ENCODE measurements around the gene PIK3C2G. TPM values are rescaled to one million over a fixed set of nuclear protein-coding genes. Genes with fewer than 3 reads are reported as not detected.

The PIK3C2G gene
- total and polyA plus RNA-seq, 2 experiments from 2014 or later = not detected

DNA sequence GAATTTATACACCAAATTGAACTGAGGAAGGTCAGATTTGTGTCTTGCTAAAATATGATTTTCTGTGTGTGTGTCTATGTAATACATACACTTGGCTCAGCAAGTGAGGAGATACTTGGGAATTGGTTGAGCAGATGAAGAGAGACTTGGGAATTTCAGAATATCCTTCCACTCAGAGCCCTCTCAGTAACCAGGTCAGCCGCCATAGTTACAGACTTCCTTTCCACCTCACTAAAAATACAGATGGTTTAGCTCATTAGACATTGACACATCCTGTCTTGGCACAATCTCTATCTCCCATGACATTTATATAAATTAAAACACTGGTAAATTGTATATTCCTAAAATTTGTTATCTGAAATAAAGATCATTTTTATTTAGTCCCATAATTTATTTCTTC lies 15.9 kb downstream of the PIK3C2G start:
- Histone ChIP-seq H3K27ac (no peak overlapping the region), H3K4me2 (ENCODE audit: unreplicated experiment) (no peak overlapping the region), H3K9me3 (ENCODE audit: low read depth) (no peaks in the 10 kb centered on the region), H3K4me1 (ENCODE audit: insufficient read depth) (peaks cover 11% of the 10 kb centered on the region), H3K27me3 (replicated peaks; ENCODE audit: insufficient read depth) (no peaks in the 10 kb centered on the region), H3K9ac (no peak overlapping the region), H3F3A (ENCODE audit: insufficient read depth) (peaks cover 13% of the 10 kb centered on the region; the same call in 1 of the 2 replicates), H4K20me1 (ENCODE audit: insufficient read depth) (no peaks in the 10 kb centered on the region), H3K9me2 (ENCODE audit: insufficient read depth) (no peaks in the 10 kb centered on the region), H2AFZ (no peak overlapping the region), H3K4me3 (no peak overlapping the region), H3K36me3 (ENCODE audit: low read depth) (no peaks in the 10 kb centered on the region), H3K79me2 (ENCODE audit: insufficient read depth) (no peaks in the 10 kb centered on the region)
- WGBS, 2 experiments (ENCODE audit: low coverage in 1 of 2, low lambda C conversion rate in 2 of 2, missing lambda C conversion rate in 2 of 2) = 0 to 6% methylated on average over 1 of the region's 1 CpG
- in situ Hi-C loops (cut with MboI) = no loop called here
- TF ChIP-seq EZH2phosphoT487 (IDR thresholded peaks at IDR 0.05; ENCODE audit: insufficient read depth, low read depth) = no peak
- no peak for TF ChIP-seq EZH2 (IDR thresholded peaks at IDR 0.05; ENCODE audit: insufficient read depth, poor library complexity, severe bottlenecking)
- no peak for DNase-seq

- Histone ChIP-seq H3F3A (ENCODE audit: insufficient read depth) (peaks cover 4% of the 10 kb centered on the region; the same call in 1 of the 2 replicates), H3K4me2 (ENCODE audit: unreplicated experiment) (no peak overlapping the region), H2AFZ (no peak overlapping the region), H3K9ac (no peak overlapping the region), H4K20me1 (ENCODE audit: insufficient read depth) (no peaks in the 10 kb centered on the region), H3K27me3 (replicated peaks; ENCODE audit: insufficient read depth) (no peaks in the 10 kb centered on the region), H3K9me2 (ENCODE audit: insufficient read depth) (no peaks in the 10 kb centered on the region), H3K79me2 (ENCODE audit: insufficient read depth) (no peaks in the 10 kb centered on the region), H3K27ac (no peak overlapping the region), H3K4me1 (ENCODE audit: insufficient read depth) (peaks cover 16% of the 10 kb centered on the region), H3K36me3 (ENCODE audit: low read depth) (no peaks in the 10 kb centered on the region), H3K4me3 (no peak overlapping the region), H3K9me3 (ENCODE audit: low read depth) (no peaks in the 10 kb centered on the region)
- WGBS, 2 experiments (ENCODE audit: low coverage in 1 of 2, low lambda C conversion rate in 2 of 2, missing lambda C conversion rate in 2 of 2) = 97 to 100% methylated on average over 1 of the region's 1 CpG
- TF ChIP-seq EZH2 (IDR thresholded peaks at IDR 0.05; ENCODE audit: insufficient read depth, poor library complexity, severe bottlenecking) (no peak), EZH2phosphoT487 (IDR thresholded peaks at IDR 0.05; ENCODE audit: insufficient read depth, low read depth) (no peak)
- no peak for DNase-seq
- in situ Hi-C loops (cut with MboI) = no loop called here
These were observed 19.4 kb downstream of the PIK3C2G start for GRCh38 chr12:18280728-18281127.

- Histone ChIP-seq H3F3A (ENCODE audit: insufficient read depth) (no peaks in the 10 kb centered on the region), H3K27ac (no peak overlapping the region), H3K36me3 (ENCODE audit: low read depth) (no peaks in the 10 kb centered on the region), H3K27me3 (replicated peaks; ENCODE audit: insufficient read depth) (no peaks in the 10 kb centered on the region), H3K9me3 (ENCODE audit: low read depth) (no peaks in the 10 kb centered on the region), H2AFZ (no peak overlapping the region), H3K4me2 (ENCODE audit: unreplicated experiment) (no peak overlapping the region), H3K4me3 (no peak overlapping the region), H3K9ac (no peak overlapping the region), H3K9me2 (ENCODE audit: insufficient read depth) (no peaks in the 10 kb centered on the region), H3K4me1 (ENCODE audit: insufficient read depth) (peaks cover 10% of the 10 kb centered on the region; the same call in 1 of the 2 replicates), H3K79me2 (ENCODE audit: insufficient read depth) (no peaks in the 10 kb centered on the region), H4K20me1 (ENCODE audit: insufficient read depth) (no peaks in the 10 kb centered on the region)
- in situ Hi-C loops (cut with MboI) = no loop called here
- 59 to 64% methylated on average over 3 of the region's 3 CpGs for whole genome bisulfite sequencing, 2 experiments (ENCODE audit: low coverage in 1 of 2, low lambda C conversion rate in 2 of 2, missing lambda C conversion rate in 2 of 2)
- no peak for DNase-seq
- TF ChIP-seq EZH2 (IDR thresholded peaks at IDR 0.05; ENCODE audit: insufficient read depth, poor library complexity, severe bottlenecking) = no peak
- TF ChIP-seq EZH2phosphoT487 (IDR thresholded peaks at IDR 0.05; ENCODE audit: insufficient read depth, low read depth) = no peak
These were observed 20.6 kb downstream of the PIK3C2G start for GRCh38 chr12:18281941-18282340.

GRCh38 chr12:18283831-18284230 lies 22.5 kb downstream of the PIK3C2G start:
- Histone ChIP-seq H3K79me2 (ENCODE audit: insufficient read depth) (no peaks in the 10 kb centered on the region), H3K9me3 (ENCODE audit: low read depth) (no peaks in the 10 kb centered on the region), H3K36me3 (ENCODE audit: low read depth) (no peaks in the 10 kb centered on the region), H3K4me3 (no peak overlapping the region), H3K4me2 (ENCODE audit: unreplicated experiment) (no peak overlapping the region), H3K27ac (no peak overlapping the region), H3K4me1 (ENCODE audit: insufficient read depth) (peaks cover 10% of the 10 kb centered on the region; the same call in 1 of the 2 replicates), H4K20me1 (ENCODE audit: insufficient read depth) (no peaks in the 10 kb centered on the region), H3K9me2 (ENCODE audit: insufficient read depth) (no peaks in the 10 kb centered on the region), H3K27me3 (replicated peaks; ENCODE audit: insufficient read depth) (no peaks in the 10 kb centered on the region), H2AFZ (peak overlapping the region; percentile 22; the same call in 1 of the 2 replicates), H3K9ac (no peak overlapping the region), H3F3A (ENCODE audit: insufficient read depth) (no peaks in the 10 kb centered on the region)
- in situ Hi-C loops (cut with MboI) = no loop called here
- WGBS, 2 experiments (ENCODE audit: low coverage in 1 of 2, low lambda C conversion rate in 2 of 2, missing lambda C conversion rate in 2 of 2) = 33 to 34% methylated on average over 4 of the region's 4 CpGs
- no peak for DNase-seq
- no peak for TF ChIP-seq EZH2 (IDR thresholded peaks at IDR 0.05; ENCODE audit: insufficient read depth, poor library complexity, severe bottlenecking)
- no peak for TF ChIP-seq EZH2phosphoT487 (IDR thresholded peaks at IDR 0.05; ENCODE audit: insufficient read depth, low read depth)

GRCh38 chr12:18284386-18284785 lies 23.1 kb downstream of the PIK3C2G start:
- Histone ChIP-seq H3K9me2 (ENCODE audit: insufficient read depth) (no peaks in the 10 kb centered on the region), H3F3A (ENCODE audit: insufficient read depth) (no peaks in the 10 kb centered on the region), H3K4me1 (ENCODE audit: insufficient read depth) (peaks cover 10% of the 10 kb centered on the region; the same call in 1 of the 2 replicates), H3K9me3 (ENCODE audit: low read depth) (no peaks in the 10 kb centered on the region), H3K36me3 (ENCODE audit: low read depth) (no peaks in the 10 kb centered on the region), H4K20me1 (ENCODE audit: insufficient read depth) (no peaks in the 10 kb centered on the region), H3K4me3 (no peak overlapping the region), H3K9ac (no peak overlapping the region), H3K27ac (no peak overlapping the region), H2AFZ (peak overlapping the region; percentile 22; the same call in 1 of the 2 replicates), H3K79me2 (ENCODE audit: insufficient read depth) (no peaks in the 10 kb centered on the region), H3K27me3 (replicated peaks; ENCODE audit: insufficient read depth) (no peaks in the 10 kb centered on the region), H3K4me2 (ENCODE audit: unreplicated experiment) (no peak overlapping the region)
- TF ChIP-seq EZH2phosphoT487 (IDR thresholded peaks at IDR 0.05; ENCODE audit: insufficient read depth, low read depth) = no peak
- TF ChIP-seq EZH2 (IDR thresholded peaks at IDR 0.05; ENCODE audit: insufficient read depth, poor library complexity, severe bottlenecking) = no peak
- in situ Hi-C loops (cut with MboI) = no loop called here
- 22% methylated on average over 3 of the region's 3 CpGs for WGBS, 2 experiments (ENCODE audit: low coverage in 1 of 2, low lambda C conversion rate in 2 of 2, missing lambda C conversion rate in 2 of 2)
- no peak for DNase-seq
